Natural killer cell treated with Interleukin-12 subunit alpha and Interleukin-12 subunit beta and Interleukin-15 and Interleukin-18, amount 100 ng/mL, for 72 hours (primary cell): ENCODE data around the gene FANCC. TPM values are rescaled to one million over a fixed set of nuclear protein-coding genes. Genes with fewer than 3 reads are reported as not detected.
A peak's percentile ranks its signal among the peaks of the same experiment; 100 is the strongest.
"Not testable (repeated sequence)": the region's sequence is repeated elsewhere in the genome, so short reads cannot be mapped to it uniquely, and the experiment has no call there.

Experiments used
- ATAC-seq, 2 donors: fragments of 150-1000 bp; cut with Tn5 transposase in 1 of 2; sonication (Bioruptor Pico), chemical (Tn5 transposase) in 1 of 2; 2 replicates each; pipeline ENCODE4 v1.10.0; 2021
- DNase-seq: peaks from one replicate; pipeline ENCODE4 v3.0.0; 2022; ENCODE audit warnings: low spot score
- H3K27ac Mint-ChIP-seq, 2 donors: 1 replicate in 1 of 2; 2 replicates in 1 of 2; pipeline ENCODE4 v1.8.0; 2022; ENCODE audit warnings: mixed read lengths in 2 of 2, mild to moderate bottlenecking in 1 of 2, moderate library complexity in 1 of 2
- H3K27me3 Mint-ChIP-seq, 2 donors: 1 replicate in 1 of 2; 2 replicates in 1 of 2; pipeline ENCODE4 v1.8.0; 2022; ENCODE audit warnings: mixed read lengths in 2 of 2
- H3K36me3 Mint-ChIP-seq: one replicate; pipeline ENCODE4 v1.8.0; 2022; ENCODE audit warnings: mixed read lengths
- H3K4me1 Mint-ChIP-seq, 2 donors: 1 replicate in 1 of 2; 2 replicates in 1 of 2; pipeline ENCODE4 v1.8.0; 2022; ENCODE audit warnings: low read depth in 2 of 2, mixed read lengths in 2 of 2, mild to moderate bottlenecking in 1 of 2
- H3K4me3 Mint-ChIP-seq: one replicate; pipeline ENCODE4 v1.8.0; 2022; ENCODE audit warnings: mixed read lengths
- H3K9me3 Mint-ChIP-seq: 2 replicates; pipeline ENCODE4 v1.8.0; 2022; ENCODE audit warnings: mixed read lengths
- total RNA-seq, 2 donors: library from RNA; stranded (reverse); gene quantifications; one replicate each; pipeline ENCODE4 v1.2.3, GENCODE V29; 2022

The FANCC gene
- total RNA-seq, 2 donors from 2014 or later, result 13.5 to 30.5 TPM

GRCh38 chr9:95284162-95285080 is 33.1 kb downstream of the FANCC start:
- ATAC-seq (no peak), DNase-seq (no peak)
- Mint-ChIP-seq H3K9me3 (peaks cover 5% of the 10 kb centered on the region), H3K36me3 (peaks cover 21% of the 10 kb centered on the region), H3K27ac (no peak overlapping the region), H3K4me3 (no peak overlapping the region), H3K4me1 (peaks cover 3 to 7% of the 10 kb centered on the region in 2 donors), H3K27me3 (no peaks in the 10 kb centered on the region)

GRCh38 chr9:95283673-95284072 is 33.8 kb downstream of the FANCC start:
- no peaks in the 10 kb centered on the region for H3K27me3 Mint-ChIP-seq
- H3K27ac Mint-ChIP-seq, result no peak overlapping the region
- ATAC-seq (no peak), DNase-seq (no peak)
- peaks cover 2 to 6% of the 10 kb centered on the region in 2 donors for H3K4me1 Mint-ChIP-seq
- no peak overlapping the region for H3K4me3 Mint-ChIP-seq
- H3K36me3 Mint-ChIP-seq, result peaks cover 21% of the 10 kb centered on the region
- peaks cover 5% of the 10 kb centered on the region for H3K9me3 Mint-ChIP-seq

- H3K4me3 Mint-ChIP-seq, result no peak overlapping the region
- DNase-seq (no peak), ATAC-seq (no peak)
- H3K27ac Mint-ChIP-seq, result no peak overlapping the region
- peaks cover 21% of the 10 kb centered on the region for H3K36me3 Mint-ChIP-seq
- H3K9me3 Mint-ChIP-seq, result peaks cover 5% of the 10 kb centered on the region
- H3K27me3 Mint-ChIP-seq, result no peaks in the 10 kb centered on the region
- peaks cover 0 to 3% of the 10 kb centered on the region in 2 donors for H3K4me1 Mint-ChIP-seq
Measured at GRCh38 chr9:95282332-95282731, 35.2 kb downstream of the FANCC start.

- Mint-ChIP-seq H3K36me3 (peaks cover 21% of the 10 kb centered on the region), H3K9me3 (peaks cover 5% of the 10 kb centered on the region), H3K4me1 (peaks cover 0 to 3% of the 10 kb centered on the region in 2 donors), H3K27me3 (no peaks in the 10 kb centered on the region), H3K27ac (no peak overlapping the region), H3K4me3 (no peak overlapping the region)
- no peak for ATAC-seq
- no peak for DNase-seq
Measured at GRCh38 chr9:95280745-95281144, 36.8 kb downstream of the FANCC start.

GRCh38 chr9:95277509-95277908 is 40.0 kb downstream of the FANCC start:
- Mint-ChIP-seq H3K4me3 (no peak overlapping the region), H3K36me3 (peaks cover 21% of the 10 kb centered on the region), H3K27me3 (no peaks in the 10 kb centered on the region), H3K9me3 (peaks cover 5% of the 10 kb centered on the region), H3K27ac (no peak overlapping the region), H3K4me1 (peaks cover 14 to 16% of the 10 kb centered on the region in 2 donors)
- no peak for DNase-seq
- no peak for ATAC-seq

- peaks cover 20% of the 10 kb centered on the region for H3K36me3 Mint-ChIP-seq
- DNase-seq, result no peak
- H3K4me1 Mint-ChIP-seq, result peaks cover 13 to 14% of the 10 kb centered on the region in 2 donors
- no peak for ATAC-seq
- H3K9me3 Mint-ChIP-seq, result peaks cover 5% of the 10 kb centered on the region
- H3K27me3 Mint-ChIP-seq, result no peaks in the 10 kb centered on the region
- H3K27ac Mint-ChIP-seq, result no peak overlapping the region
- no peak overlapping the region for H3K4me3 Mint-ChIP-seq
Measured at GRCh38 chr9:95276395-95276954, 41.0 kb downstream of the FANCC start.

GRCh38 chr9:95274160-95274559 is 43.3 kb downstream of the FANCC start:
- H3K27me3 Mint-ChIP-seq, DNase-seq, H3K9me3 Mint-ChIP-seq, H3K36me3 Mint-ChIP-seq, H3K4me3 Mint-ChIP-seq, ATAC-seq, H3K27ac Mint-ChIP-seq: not testable (repeated sequence)
- H3K4me1 Mint-ChIP-seq, result peaks cover 13 to 14% of the 10 kb centered on the region in 2 donors

- Mint-ChIP-seq H3K36me3 (no peaks in the 10 kb centered on the region), H3K27me3 (no peaks in the 10 kb centered on the region), H3K4me3 (peak overlapping the region; percentile 10), H3K4me1 (peaks cover 13 to 14% of the 10 kb centered on the region in 2 donors), H3K27ac (peak overlapping the region in 1 of 2 donors; percentile 28), H3K9me3 (no peaks in the 10 kb centered on the region)
- ATAC-seq (peak in 1 of 2 donors; percentile 87), DNase-seq (no peak)
Measured at GRCh38 chr9:95273369-95274022, 44.0 kb downstream of the FANCC start.

- DNase-seq (no peak), ATAC-seq (no peak)
- Mint-ChIP-seq H3K27ac (no peak overlapping the region), H3K27me3 (no peaks in the 10 kb centered on the region), H3K9me3 (no peaks in the 10 kb centered on the region), H3K4me3 (no peak overlapping the region), H3K36me3 (no peaks in the 10 kb centered on the region), H3K4me1 (peaks cover 13 to 14% of the 10 kb centered on the region in 2 donors)
Measured at GRCh38 chr9:95272830-95273229, 44.7 kb downstream of the FANCC start.

GRCh38 chr9:95270790-95271189 is 46.7 kb downstream of the FANCC start:
- Mint-ChIP-seq H3K4me1 (peaks cover 25 to 26% of the 10 kb centered on the region in 2 donors), H3K4me3 (no peak overlapping the region), H3K36me3 (no peaks in the 10 kb centered on the region), H3K9me3 (no peaks in the 10 kb centered on the region), H3K27ac (no peak overlapping the region), H3K27me3 (no peaks in the 10 kb centered on the region)
- ATAC-seq (no peak), DNase-seq (no peak)

- ATAC-seq, DNase-seq, H3K27ac Mint-ChIP-seq, H3K4me3 Mint-ChIP-seq, H3K9me3 Mint-ChIP-seq, H3K36me3 Mint-ChIP-seq, H3K27me3 Mint-ChIP-seq: not testable (repeated sequence)
- H3K4me1 Mint-ChIP-seq, result peaks cover 25 to 26% of the 10 kb centered on the region in 2 donors
Measured at GRCh38 chr9:95269803-95270773, 47.4 kb downstream of the FANCC start.

- DNase-seq, result no peak
- H3K9me3 Mint-ChIP-seq, result no peaks in the 10 kb centered on the region
- peaks cover 17 to 18% of the 10 kb centered on the region in 2 donors for H3K4me1 Mint-ChIP-seq
- H3K27ac Mint-ChIP-seq, result no peak overlapping the region
- no peak for ATAC-seq
- no peak overlapping the region for H3K4me3 Mint-ChIP-seq
- H3K36me3 Mint-ChIP-seq, result no peaks in the 10 kb centered on the region
- no peaks in the 10 kb centered on the region for H3K27me3 Mint-ChIP-seq
Measured at GRCh38 chr9:95268681-95269080, 48.8 kb downstream of the FANCC start.

GRCh38 chr9:95266649-95267048 is 50.9 kb downstream of the FANCC start:
- Mint-ChIP-seq H3K27me3 (no peaks in the 10 kb centered on the region), H3K9me3 (no peaks in the 10 kb centered on the region), H3K27ac (peak overlapping the region; percentile 10 to 53), H3K4me3 (peak overlapping the region; percentile 54), H3K4me1 (peaks cover 11% of the 10 kb centered on the region in 2 donors), H3K36me3 (no peaks in the 10 kb centered on the region)
- ATAC-seq, result peak in 1 of 2 donors; percentile 60
- DNase-seq, result no peak
